Spleen (tissue), 11 donors: ENCODE results near the gene ATP7B. TPM values are rescaled to one million over a fixed set of nuclear protein-coding genes. Genes with fewer than 3 reads are reported as not detected.

Experiments
- DNase-seq: peaks from one replicate; pipeline ENCODE4 v3.0.0-alpha.2; 2020
- H3K27ac ChIP-seq, 8 donors: fragments of 200-600 bp; sonication (generic) in 7 of 8; 1 replicate in 4 of 8; 2 replicates in 4 of 8; pipeline versions ENCODE4 v1.5.0 to v1.8.0; 2016 to 2021; ENCODE audit warnings: inconsistent platforms in 4 of 8, mild to moderate bottlenecking in 4 of 8, moderate library complexity in 1 of 8
- H3K27me3 ChIP-seq, 7 donors: fragments of 200-600 bp; sonication (generic) in 6 of 7; replicated peaks in 1 of 7; 1 replicate in 4 of 7; 2 replicates in 3 of 7; pipeline versions ENCODE4 v1.5.0 to v1.8.0; 2016 to 2021; ENCODE audit warnings: inconsistent platforms in 3 of 7, mild to moderate bottlenecking in 1 of 7
- H3K36me3 ChIP-seq, 6 donors: fragments of 200-600 bp; sonication (generic) in 5 of 6; 1 replicate in 4 of 6; 2 replicates in 2 of 6; pipeline versions ENCODE4 v1.5.0 to v1.8.0; 2016 to 2021; ENCODE audit warnings: inconsistent platforms in 2 of 6
- H3K4me1 ChIP-seq, 6 donors: fragments of 200-600 bp; sonication (generic) in 5 of 6; 1 replicate in 3 of 6; 2 replicates in 3 of 6; pipeline versions ENCODE4 v1.5.0 to v1.8.0; 2016 to 2021; ENCODE audit warnings: inconsistent platforms in 3 of 6
- H3K4me3 ChIP-seq, 8 donors: fragments of 200-600 bp; sonication (generic) in 7 of 8; 1 replicate in 4 of 8; 2 replicates in 4 of 8; pipeline versions ENCODE4 v1.5.0 to v1.8.0; 2016 to 2021; ENCODE audit warnings: inconsistent platforms in 4 of 8, mild to moderate bottlenecking in 4 of 8, moderate library complexity in 2 of 8
- H3K9me3 ChIP-seq, 8 donors: fragments of 200-600 bp; sonication (generic) in 7 of 8; 1 replicate in 4 of 8; 2 replicates in 4 of 8; pipeline versions ENCODE4 v1.5.0 to v1.8.0; 2016 to 2021; ENCODE audit warnings: inconsistent platforms in 4 of 8
- CTCF ChIP-seq, 11 experiments: fragments of 200-600 bp in 7 of 11; fragments of 450-650 bp in 4 of 11; sonication (generic) in 4 of 11; IDR thresholded peaks in 8 of 11; conservative IDR thresholded peaks in 3 of 11; 1 replicate in 7 of 11; 2 replicates in 4 of 11; pipeline versions ENCODE4 v1.4.0 to v1.8.0; 2016 to 2021; ENCODE audit warnings: antibody characterized with exemption in 11 of 11, inconsistent platforms in 4 of 11, mild to moderate bottlenecking in 1 of 11
- POLR2A ChIP-seq, 3 donors: fragments of 450-650 bp; IDR thresholded peaks; one replicate each; pipeline ENCODE4 v1.5.1; 2017; ENCODE audit warnings: antibody characterized with exemption in 3 of 3, mild to moderate bottlenecking in 1 of 3
- POLR2AphosphoS5 ChIP-seq, 3 donors: sonication (generic); formaldehyde crosslinking; IDR thresholded peaks; one replicate each; pipeline ENCODE4 v1.5.1; 2017; ENCODE audit warnings: antibody characterized with exemption in 3 of 3
- WGBS, 5 donors: extraction: QIAGEN DNeasy Blood & Tissue Kit in 3 of 5; methylation state at CpG; one replicate each; pipeline versions ENCODE4 v1.1.5 to v1.1.7; 2013 to 2018; 5-methylcytosine and 5-hydroxymethylcytosine counted together
- intact Hi-C: fragments of 100-400 bp; cut with DNase I; formaldehyde crosslinking; loops from one replicate; pipeline ENCODE4 v1.15.0; 2023; ENCODE audit warnings: low total_unique reads
- polyA plus RNA-seq, 3 donors: library from polyadenylated mRNA; stranded (reverse); fragments of 200-250 nt; gene quantifications; one replicate each; pipeline ENCODE4 v1.2.1, GENCODE V29; 2013
- total RNA-seq, 7 donors: library from RNA; depleted of rRNA in 3 of 7; stranded (reverse); fragments of >200 nt in 3 of 7; fragmentation: NEBNext Ultra II Directional in 4 of 7; extraction: Animal tissue kit (Norgen Biotek cat#: 25700) in 4 of 7; gene quantifications; one replicate each; pipeline versions ENCODE4 v1.1.0 to v1.2.1, GENCODE V29; 2016 to 2021
- donor health status: healthy with polysubstance abuse.
- donor health status: DM: no; HTN: no; CAD: no; lungs with moderate emphysema.
- donor health status: DM: no; HTN: no; CAD: no.
- donor health status: Bipolar disorder and iron deficiency.
- donor health status: healthy.
- donor health status: DM: no; HTN: no; CAD: no.
- donor health status: DM: yes; HTN: yes; CAD: no.

ATP7B gene
- total and polyA plus RNA-seq, 10 donors, result 0.17 to 3.7 (median 2.4) TPM

GRCh38 chr13:52047463-52047862 is 36.2 kb upstream of the ATP7B start:
- Histone ChIP-seq H3K27me3 (no peaks in the 10 kb centered on the region), H3K4me1 (no peaks in the 10 kb centered on the region), H3K36me3 (no peaks in the 10 kb centered on the region), H3K4me3 (no peak overlapping the region), H3K27ac (no peak overlapping the region), H3K9me3 (peaks cover 0 to 7% (median under 1%) of the 10 kb centered on the region in 8 donors)
- intact Hi-C loops, result no loop called here
- no peak for TF ChIP-seq POLR2AphosphoS5 (IDR thresholded peaks at IDR 0.05)
- TF ChIP-seq CTCF (IDR thresholded peaks at IDR 0.05 in 8 of 11, conservative IDR thresholded peaks at IDR 0.05 in 3 of 11), result no peak
- no peak for TF ChIP-seq POLR2A (IDR thresholded peaks at IDR 0.05)
- no peak for DNase-seq
- WGBS, 5 donors, result 92 to 100% (median 97%) methylated on average over 3 of the region's 3 CpGs

GRCh38 chr13:52043675-52044074 is 32.4 kb upstream of the ATP7B start:
- H3K36me3 ChIP-seq, result no peaks in the 10 kb centered on the region
- WGBS, 5 donors, result 74 to 100% (median 98%) methylated on average over 3 of the region's 3 CpGs
- TF ChIP-seq POLR2AphosphoS5 (IDR thresholded peaks at IDR 0.05) (no peak), CTCF (IDR thresholded peaks at IDR 0.05 in 8 of 11, conservative IDR thresholded peaks at IDR 0.05 in 3 of 11) (no peak), POLR2A (IDR thresholded peaks at IDR 0.05) (no peak)
- no peaks in the 10 kb centered on the region for H3K4me1 ChIP-seq
- H3K27ac ChIP-seq, result no peak overlapping the region
- peaks cover 0 to 17% (median 12%) of the 10 kb centered on the region in 8 donors for H3K9me3 ChIP-seq
- no peak overlapping the region for H3K4me3 ChIP-seq
- DNase-seq, result no peak
- no peaks in the 10 kb centered on the region for H3K27me3 ChIP-seq
- intact Hi-C loops, result no loop called here

- no peak for DNase-seq
- WGBS, 5 donors, result 87 to 97% (median 94%) methylated on average over 1 of the region's 1 CpG
- peaks cover 0 to under 1% (median 0%) of the 10 kb centered on the region in 8 donors for H3K9me3 ChIP-seq
- intact Hi-C loops, result no loop called here
- H3K4me1 ChIP-seq, result no peaks in the 10 kb centered on the region
- TF ChIP-seq POLR2A (IDR thresholded peaks at IDR 0.05) (no peak), POLR2AphosphoS5 (IDR thresholded peaks at IDR 0.05) (no peak), CTCF (IDR thresholded peaks at IDR 0.05 in 8 of 11, conservative IDR thresholded peaks at IDR 0.05 in 3 of 11) (no peak)
- no peaks in the 10 kb centered on the region for H3K36me3 ChIP-seq
- H3K4me3 ChIP-seq, result no peak overlapping the region
- no peak overlapping the region for H3K27ac ChIP-seq
- no peaks in the 10 kb centered on the region for H3K27me3 ChIP-seq
Measured at GRCh38 chr13:52036037-52036436, 24.8 kb upstream of the ATP7B start.

- 77 to 94% (median 79%) methylated on average over 5 of the region's 5 CpGs for WGBS, 5 donors
Measured at GRCh38 chr13:52034616-52035226, 23.5 kb upstream of the ATP7B start.

More at GRCh38 chr13:52034616-52035226, 23.5 kb upstream of the ATP7B start:
- intact Hi-C loops, result no loop called here
- TF ChIP-seq POLR2A (IDR thresholded peaks at IDR 0.05) (no peak), POLR2AphosphoS5 (IDR thresholded peaks at IDR 0.05) (no peak), CTCF (IDR thresholded peaks at IDR 0.05 in 8 of 11, conservative IDR thresholded peaks at IDR 0.05 in 3 of 11) (no peak)
- H3K4me1 ChIP-seq, result no peaks in the 10 kb centered on the region
- H3K27ac ChIP-seq, result no peak overlapping the region
- DNase-seq, result no peak
- H3K36me3 ChIP-seq, result peaks cover 0 to 8% (median 0%) of the 10 kb centered on the region in 6 donors
- H3K9me3 ChIP-seq, result no peaks in the 10 kb centered on the region
- no peak overlapping the region for H3K4me3 ChIP-seq
- no peaks in the 10 kb centered on the region for H3K27me3 ChIP-seq
